Osteoblast (primary cell): ENCODE measurements around the gene CCNB3. TPM values are rescaled to one million over a fixed set of nuclear protein-coding genes. Genes with fewer than 3 reads are reported as not detected.

Source experiments
- DNase-seq: peaks from one replicate; pipeline ENCODE4 v3.0.0; 2011; ENCODE audit warnings: low spot score, mixed read lengths; ENCODE audit not compliant: insufficient read length; ENCODE audit errors: missing footprints
- H2AFZ ChIP-seq: 2 replicates; pipeline ENCODE4 v1.6.0; 2011; ENCODE audit warnings: mild to moderate bottlenecking, low read length
- H3K27ac ChIP-seq: 2 replicates; pipeline ENCODE4 v1.5.1; 2011; ENCODE audit warnings: mild to moderate bottlenecking, low read depth, low read length, moderate library complexity
- H3K27me3 ChIP-seq: 2 replicates; pipeline ENCODE4 v1.6.0; 2012; ENCODE audit warnings: mild to moderate bottlenecking, control low read depth, inconsistent platforms, low read length, moderate library complexity; ENCODE audit not compliant: insufficient read depth
- H3K36me3 ChIP-seq: 2 replicates; pipeline ENCODE4 v1.5.1; 2011; ENCODE audit warnings: mild to moderate bottlenecking, low read length, control low read depth, moderate library complexity; ENCODE audit not compliant: insufficient read depth
- H3K4me1 ChIP-seq: 2 replicates; pipeline ENCODE4 v1.5.1; 2011; ENCODE audit warnings: mild to moderate bottlenecking, low read length, control low read depth, moderate library complexity; ENCODE audit not compliant: insufficient read depth
- H3K4me2 ChIP-seq: 2 replicates; pipeline ENCODE4 v1.6.0; 2011; ENCODE audit warnings: mild to moderate bottlenecking, low read length; ENCODE audit not compliant: insufficient read depth
- H3K4me3 ChIP-seq: fragments of 200-600 bp; sonication (generic); 3 replicates; pipeline ENCODE4 v1.5.1; 2012; ENCODE audit warnings: mild to moderate bottlenecking, low read length, inconsistent platforms; ENCODE audit not compliant: insufficient read depth
- H3K79me2 ChIP-seq: 2 replicates; pipeline ENCODE4 v1.6.0; 2012; ENCODE audit warnings: mild to moderate bottlenecking, low read length, control low read depth, inconsistent platforms; ENCODE audit not compliant: insufficient read depth
- H3K9me3 ChIP-seq: 2 replicates; pipeline ENCODE4 v1.5.1; 2011; ENCODE audit warnings: low read depth, low read length, control low read depth
- H4K20me1 ChIP-seq: 2 replicates; pipeline ENCODE4 v1.6.0; 2012; ENCODE audit warnings: mild to moderate bottlenecking, low read length, control low read depth; ENCODE audit not compliant: insufficient read depth
- total RNA-seq: library from RNA; depleted of rRNA; stranded (reverse); fragments of >200 nt; gene quantifications from 2 replicates; pipeline ENCODE4 v1.2.3, GENCODE V29; 2012
- TF ChIP-seq, protein P1 (sequence below): IDR thresholded peaks from 2 replicates; pipeline ENCODE4 v1.5.1; 2011; ENCODE audit warnings: mild to moderate bottlenecking, low read depth, low read length, moderate library complexity; ENCODE audit errors: extremely low read depth

CCNB3 gene
- total RNA-seq, 1 donor, result 0.36 TPM

- H3K4me3 ChIP-seq, result no peak overlapping the region
- TF ChIP-seq, protein P1, sequence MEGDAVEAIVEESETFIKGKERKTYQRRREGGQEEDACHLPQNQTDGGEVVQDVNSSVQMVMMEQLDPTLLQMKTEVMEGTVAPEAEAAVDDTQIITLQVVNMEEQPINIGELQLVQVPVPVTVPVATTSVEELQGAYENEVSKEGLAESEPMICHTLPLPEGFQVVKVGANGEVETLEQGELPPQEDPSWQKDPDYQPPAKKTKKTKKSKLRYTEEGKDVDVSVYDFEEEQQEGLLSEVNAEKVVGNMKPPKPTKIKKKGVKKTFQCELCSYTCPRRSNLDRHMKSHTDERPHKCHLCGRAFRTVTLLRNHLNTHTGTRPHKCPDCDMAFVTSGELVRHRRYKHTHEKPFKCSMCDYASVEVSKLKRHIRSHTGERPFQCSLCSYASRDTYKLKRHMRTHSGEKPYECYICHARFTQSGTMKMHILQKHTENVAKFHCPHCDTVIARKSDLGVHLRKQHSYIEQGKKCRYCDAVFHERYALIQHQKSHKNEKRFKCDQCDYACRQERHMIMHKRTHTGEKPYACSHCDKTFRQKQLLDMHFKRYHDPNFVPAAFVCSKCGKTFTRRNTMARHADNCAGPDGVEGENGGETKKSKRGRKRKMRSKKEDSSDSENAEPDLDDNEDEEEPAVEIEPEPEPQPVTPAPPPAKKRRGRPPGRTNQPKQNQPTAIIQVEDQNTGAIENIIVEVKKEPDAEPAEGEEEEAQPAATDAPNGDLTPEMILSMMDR, result no peak
- no peak overlapping the region for H3K27ac ChIP-seq
- no peak for DNase-seq
- no peak overlapping the region for H2AFZ ChIP-seq
- peaks cover 2% of the 10 kb centered on the region for H3K27me3 ChIP-seq
- H3K9me3 ChIP-seq, result no peaks in the 10 kb centered on the region
- H3K4me1 ChIP-seq, result no peaks in the 10 kb centered on the region
- H3K4me2 ChIP-seq, result no peak overlapping the region
- H3K79me2 ChIP-seq, result no peaks in the 10 kb centered on the region
- no peaks in the 10 kb centered on the region for H4K20me1 ChIP-seq
- no peaks in the 10 kb centered on the region for H3K36me3 ChIP-seq
These were observed 6.2 kb upstream of the CCNB3 start for GRCh38 chrX:50198348-50198747.

- H3K27me3 ChIP-seq, result peaks cover 2% of the 10 kb centered on the region
- no peak within 1 kb of the TSS for H2AFZ ChIP-seq
- H3K36me3 ChIP-seq, result no peaks in the 10 kb centered on the region
- H3K27ac ChIP-seq, result no peak within 1 kb of the TSS
- no peak for DNase-seq
- H4K20me1 ChIP-seq, result no peaks in the 10 kb centered on the region
- H3K4me3 ChIP-seq, result no peak within 1 kb of the TSS
- no peak within 1 kb of the TSS for H3K4me2 ChIP-seq
- H3K9me3 ChIP-seq, result no peaks in the 10 kb centered on the region
- TF ChIP-seq, protein P1, result no peak
- H3K79me2 ChIP-seq, result no peaks in the 10 kb centered on the region
- peaks cover 3% of the 10 kb centered on the region for H3K4me1 ChIP-seq
These were observed 3.7 kb upstream of the CCNB3 start, which contains the start of gene AKAP4 for GRCh38 chrX:50200907-50201306. AKAP4 (minus strand) TSS chrX:50201007; CDS start chrX:50200889, 118 bp downstream.

GRCh38 chrX:50202539-50202938, 2.0 kb upstream of the CCNB3 start:
- no peak overlapping the region for H2AFZ ChIP-seq
- peaks cover 2% of the 10 kb centered on the region for H3K27me3 ChIP-seq
- no peaks in the 10 kb centered on the region for H3K9me3 ChIP-seq
- no peaks in the 10 kb centered on the region for H3K79me2 ChIP-seq
- peaks cover 3% of the 10 kb centered on the region for H3K4me1 ChIP-seq
- H3K4me3 ChIP-seq, result no peak overlapping the region
- no peaks in the 10 kb centered on the region for H4K20me1 ChIP-seq
- TF ChIP-seq, protein P1, result no peak
- H3K27ac ChIP-seq, result no peak overlapping the region
- H3K4me2 ChIP-seq, result no peak overlapping the region
- no peaks in the 10 kb centered on the region for H3K36me3 ChIP-seq
- no peak for DNase-seq

DNA sequence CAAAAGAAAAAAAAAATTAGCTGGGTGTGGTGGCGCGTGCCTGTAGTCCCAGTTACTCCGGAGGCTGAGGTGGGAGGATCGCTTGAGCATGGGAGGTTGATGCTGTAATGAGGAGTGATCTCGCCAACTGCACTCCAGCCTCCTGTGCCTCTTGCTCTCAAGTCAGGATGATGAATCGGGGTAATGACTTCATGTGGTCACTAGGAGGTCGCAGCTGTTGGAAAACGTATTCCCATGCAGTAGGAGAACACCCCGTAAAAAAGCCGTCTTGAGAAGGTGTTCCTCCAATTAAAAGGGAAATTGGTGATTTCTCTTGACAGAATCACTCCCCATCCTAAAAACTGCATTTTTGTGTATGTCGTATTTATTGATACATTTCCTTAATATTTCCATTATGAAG, 2.2 kb downstream of the CCNB3 start:
- Histone ChIP-seq H2AFZ (no peak overlapping the region), H3K4me1 (peaks cover 3% of the 10 kb centered on the region), H3K27ac (no peak overlapping the region), H4K20me1 (no peaks in the 10 kb centered on the region), H3K27me3 (peaks cover 4% of the 10 kb centered on the region), H3K79me2 (no peaks in the 10 kb centered on the region), H3K4me3 (no peak overlapping the region), H3K36me3 (no peaks in the 10 kb centered on the region), H3K4me2 (no peak overlapping the region), H3K9me3 (no peaks in the 10 kb centered on the region)
- TF ChIP-seq, protein P1, result no peak
- DNase-seq, result no peak
